GM18520 (cell line): Measurements from ENCODE around the gene THAP11.
"Not testable (repeated sequence)": the region's sequence is repeated elsewhere in the genome, so short reads cannot be mapped to it uniquely, and the experiment has no call there.

ENCODE experiments used
- ATAC-seq: cut with Tn5 transposase; IDR thresholded peaks from one replicate; pipeline ENCODE4 v1.9.1; 2021; ENCODE audit not compliant: unreplicated experiment

THAP11 gene

DNA sequence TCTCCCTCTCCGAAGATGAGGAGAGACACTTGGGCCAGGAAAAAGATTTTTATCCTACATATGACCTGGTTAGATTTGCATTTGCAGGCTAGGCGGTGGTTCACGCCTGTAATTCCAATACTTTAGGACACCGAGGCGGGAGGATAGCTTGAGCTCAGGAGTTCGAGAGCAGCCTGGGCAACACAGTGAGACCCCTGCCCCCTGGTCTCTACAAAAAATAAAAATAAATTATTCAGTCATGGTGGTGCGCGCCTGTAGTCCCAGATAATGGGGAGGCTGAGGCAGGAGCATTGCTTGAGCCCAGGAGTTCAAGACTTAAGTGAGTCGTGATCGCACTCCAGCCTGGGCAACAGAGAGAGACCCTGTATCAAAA is 7.9 kb upstream of the THAP11 start:
- no peak for ATAC-seq

DNA sequence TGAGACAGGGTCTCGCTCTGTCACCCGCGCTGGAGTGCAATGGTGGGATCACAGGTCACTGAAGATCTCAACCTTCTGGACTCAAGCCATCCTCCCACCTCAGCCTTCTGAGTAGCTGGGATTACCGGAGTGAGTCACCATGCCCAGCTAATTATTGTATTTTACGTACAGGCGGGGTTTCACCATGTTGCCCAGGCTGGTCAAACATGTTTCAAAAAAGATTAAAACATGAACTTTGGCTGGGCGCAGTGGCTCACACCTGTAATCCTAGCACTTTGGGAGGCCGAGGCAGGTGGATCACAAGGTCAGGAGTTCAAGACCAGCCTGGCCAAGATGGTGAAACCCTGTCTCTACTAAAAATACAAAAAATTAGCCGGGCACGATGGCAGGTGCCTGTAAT is 4.9 kb upstream of the THAP11 start:
- ATAC-seq, result not testable (repeated sequence)

DNA sequence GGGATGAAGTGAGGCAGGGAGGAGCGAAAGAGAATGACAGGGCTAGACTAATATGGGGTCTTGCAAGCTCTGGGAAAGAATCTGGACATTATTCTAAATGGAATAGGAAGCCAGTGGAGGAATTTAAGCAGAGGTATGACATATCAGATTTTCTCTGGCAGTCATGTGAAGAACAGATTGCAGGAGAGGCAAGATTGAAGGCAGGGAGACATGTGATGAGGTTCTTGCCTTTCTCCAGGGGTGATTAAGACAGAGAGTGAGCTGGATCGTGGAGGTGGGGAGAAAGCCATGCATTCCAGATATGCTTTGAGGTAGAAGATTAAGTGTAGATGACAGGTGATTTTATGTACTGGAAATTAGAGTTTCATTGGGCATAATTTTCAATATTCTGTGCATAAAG is 4.3 kb upstream of the THAP11 start:
- ATAC-seq, result no peak

DNA sequence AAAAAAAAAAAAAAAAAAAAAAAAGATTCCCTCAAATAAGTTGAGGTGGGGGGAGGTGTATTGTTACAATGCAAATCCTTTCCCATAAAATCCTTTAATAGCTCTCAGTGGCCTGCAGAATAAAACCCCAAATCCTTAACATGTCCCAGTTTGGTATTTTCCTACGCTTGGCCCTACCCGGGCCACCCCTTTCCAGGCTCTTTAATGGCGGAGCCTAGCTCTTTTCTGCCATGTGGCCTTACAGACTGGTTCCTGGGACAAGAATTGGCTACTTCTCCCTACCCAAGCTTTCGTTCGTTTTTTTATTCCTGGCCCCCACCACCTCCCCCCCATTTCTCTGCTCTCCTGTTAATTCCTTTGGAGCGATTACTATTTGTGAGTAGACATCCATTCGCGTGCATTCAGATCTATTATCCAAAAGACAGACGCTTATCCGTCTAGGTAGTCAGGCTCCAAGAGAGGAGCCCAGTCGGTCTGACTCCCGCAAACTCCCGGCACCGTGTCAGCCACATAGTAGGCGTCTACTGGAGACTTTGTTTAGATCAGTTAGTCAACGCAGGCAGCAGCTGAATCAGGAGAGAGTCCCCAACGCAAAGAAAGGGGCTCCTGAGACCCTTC is 813 bp upstream of the THAP11 start:
- no peak for ATAC-seq

DNA sequence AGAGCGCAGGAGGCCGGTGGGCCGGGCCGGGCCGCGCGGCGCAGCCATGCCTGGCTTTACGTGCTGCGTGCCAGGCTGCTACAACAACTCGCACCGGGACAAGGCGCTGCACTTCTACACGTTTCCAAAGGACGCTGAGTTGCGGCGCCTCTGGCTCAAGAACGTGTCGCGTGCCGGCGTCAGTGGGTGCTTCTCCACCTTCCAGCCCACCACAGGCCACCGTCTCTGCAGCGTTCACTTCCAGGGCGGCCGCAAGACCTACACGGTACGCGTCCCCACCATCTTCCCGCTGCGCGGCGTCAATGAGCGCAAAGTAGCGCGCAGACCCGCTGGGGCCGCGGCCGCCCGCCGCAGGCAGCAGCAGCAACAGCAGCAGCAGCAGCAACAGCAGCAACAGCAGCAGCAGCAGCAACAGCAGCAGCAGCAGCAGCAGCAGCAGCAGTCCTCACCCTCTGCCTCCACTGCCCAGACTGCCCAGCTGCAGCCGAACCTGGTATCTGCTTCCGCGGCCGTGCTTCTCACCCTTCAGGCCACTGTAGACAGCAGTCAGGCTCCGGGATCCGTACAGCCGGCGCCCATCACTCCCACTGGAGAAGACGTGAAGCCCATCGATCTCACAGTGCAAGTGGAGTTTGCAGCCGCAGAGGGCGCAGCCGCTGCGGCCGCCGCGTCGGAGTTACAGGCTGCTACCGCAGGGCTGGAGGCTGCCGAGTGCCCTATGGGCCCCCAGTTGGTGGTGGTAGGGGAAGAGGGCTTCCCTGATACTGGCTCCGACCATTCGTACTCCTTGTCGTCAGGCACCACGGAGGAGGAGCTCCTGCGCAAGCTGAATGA is 606 bp downstream of the THAP11 start:
- ATAC-seq, result peak; percentile 12

DNA sequence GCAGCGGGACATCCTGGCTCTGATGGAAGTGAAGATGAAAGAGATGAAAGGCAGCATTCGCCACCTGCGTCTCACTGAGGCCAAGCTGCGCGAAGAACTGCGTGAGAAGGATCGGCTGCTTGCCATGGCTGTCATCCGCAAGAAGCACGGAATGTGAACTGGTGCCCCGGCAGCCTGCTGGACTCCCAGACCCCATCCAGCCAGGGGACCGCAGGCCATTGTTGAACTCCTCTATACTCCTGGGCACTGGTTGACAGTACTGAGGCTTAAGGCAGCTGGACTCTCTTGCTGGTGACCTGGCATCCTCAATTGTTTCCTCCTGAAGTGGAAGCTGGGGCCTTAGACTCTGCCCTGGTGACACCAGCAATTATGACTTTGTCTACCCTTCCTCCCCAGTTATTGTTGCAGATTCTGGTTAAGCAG is 1.2 kb downstream of the THAP11 start:
- no peak for ATAC-seq

DNA sequence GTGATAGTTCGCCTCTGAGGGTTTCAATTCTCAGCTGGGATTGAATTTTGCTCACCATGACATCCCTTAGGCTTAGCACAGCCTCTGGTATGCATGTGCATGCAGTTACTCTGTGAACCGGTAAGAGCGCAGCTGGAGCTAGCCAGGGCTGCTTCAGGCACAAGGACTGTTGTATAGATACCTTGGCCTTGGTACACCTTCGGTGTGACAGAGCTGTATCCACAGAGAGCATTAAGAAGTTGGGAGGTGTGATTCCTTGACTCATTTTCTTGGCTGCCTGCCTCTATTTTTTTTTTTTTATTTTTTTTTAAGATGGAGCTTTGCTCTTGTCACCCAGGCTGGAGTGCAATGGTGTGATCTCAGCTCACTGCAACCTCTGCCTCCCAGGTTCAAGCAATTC is 2.4 kb downstream of the THAP11 start:
- ATAC-seq, result no peak

DNA sequence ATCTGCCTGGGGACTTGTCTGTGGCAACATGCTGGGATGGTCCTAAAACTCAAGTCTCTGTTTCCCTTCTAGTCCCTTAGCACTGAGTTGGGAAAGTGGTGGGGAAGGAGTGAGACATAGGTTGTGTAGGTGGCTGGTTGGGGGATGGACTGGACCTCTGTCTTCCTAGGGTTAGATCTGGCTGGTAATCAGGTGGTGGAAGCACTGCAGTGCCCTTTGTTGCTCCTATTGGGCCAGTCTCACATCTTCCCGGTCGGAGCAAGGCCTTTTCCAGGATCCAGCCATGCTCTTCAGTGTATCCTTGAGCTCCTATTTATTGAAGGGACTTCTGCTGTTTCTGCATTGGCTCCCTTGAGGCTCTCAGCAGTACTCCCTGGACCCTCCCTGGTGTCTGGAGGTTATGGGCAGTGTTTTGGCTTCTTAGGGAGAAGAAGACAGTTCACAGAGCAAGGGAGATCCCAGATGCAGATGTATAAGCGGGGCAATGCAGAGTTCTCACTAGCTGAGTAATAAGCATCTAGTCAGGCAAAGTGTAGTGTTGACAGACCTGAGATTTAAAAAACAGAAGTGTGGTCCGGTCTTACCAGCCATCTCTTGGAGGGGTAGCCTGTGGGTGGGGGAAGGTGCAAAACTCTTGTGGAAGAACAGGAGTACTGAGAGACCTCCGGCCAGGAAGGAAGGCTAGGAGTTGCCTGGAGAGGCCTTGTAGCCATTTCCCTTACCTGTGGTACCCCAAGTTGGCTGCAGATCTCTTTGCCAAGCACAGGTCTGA is 3.4 kb downstream of the THAP11 start:
- no peak for ATAC-seq

DNA sequence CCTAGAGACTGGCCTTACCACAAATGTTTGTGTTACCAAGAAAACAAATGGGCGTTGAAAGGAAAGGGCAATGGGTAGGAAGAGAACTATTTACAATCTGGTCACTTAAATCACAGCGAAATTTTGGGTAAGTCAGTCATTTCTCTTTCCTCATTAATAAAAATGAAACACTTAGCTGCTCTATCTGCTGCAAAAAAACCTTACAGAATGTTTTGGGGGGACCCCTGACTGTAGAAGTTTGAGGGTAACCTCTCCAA is 3.9 kb downstream of the THAP11 start:
- no peak for ATAC-seq

DNA sequence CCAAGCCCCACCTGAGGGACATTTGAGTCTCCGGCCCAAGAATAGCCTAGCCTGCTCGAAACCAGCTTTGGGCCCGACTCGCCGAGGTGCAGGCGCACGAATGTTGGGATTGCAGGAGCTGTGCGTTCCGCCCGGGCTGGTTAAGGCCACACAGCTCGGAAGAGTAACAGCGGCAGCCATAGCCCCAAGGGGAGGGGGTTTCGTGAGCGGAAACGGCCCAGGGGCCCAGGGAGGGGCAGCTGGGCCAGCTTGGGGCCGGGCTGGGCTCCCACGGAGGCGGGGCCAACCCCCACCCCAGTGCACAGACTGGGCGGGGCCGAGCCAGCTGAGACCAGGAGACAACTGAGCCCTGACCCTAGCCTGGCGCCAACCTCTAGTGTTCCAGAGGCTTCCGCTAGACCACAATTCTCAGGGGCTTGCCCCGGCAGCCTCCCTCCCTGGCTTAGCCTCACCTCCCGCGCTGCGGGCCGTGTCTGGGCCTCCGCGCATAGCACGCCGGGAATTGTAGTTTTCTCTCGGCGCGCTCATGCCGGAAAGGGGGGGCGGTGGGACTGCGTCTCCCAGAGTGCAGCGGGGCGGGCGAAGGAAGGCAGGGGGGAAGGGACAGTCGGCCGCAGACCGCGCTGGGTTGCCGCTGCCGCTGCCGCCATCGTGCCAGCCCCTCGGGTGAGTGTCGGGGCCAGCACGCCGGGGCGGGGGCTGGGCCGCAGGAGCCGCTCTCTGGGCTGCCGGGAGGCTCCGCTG is 4.4 kb downstream of the THAP11 start, which contains the start of gene NUTF2:
Gene NUTF2, plus strand, starts transcription at position 614 of the 744 bp plus-strand sequence. CDS start 18,198 bp downstream, outside the sequence.
- peak; percentile 42 for ATAC-seq

DNA sequence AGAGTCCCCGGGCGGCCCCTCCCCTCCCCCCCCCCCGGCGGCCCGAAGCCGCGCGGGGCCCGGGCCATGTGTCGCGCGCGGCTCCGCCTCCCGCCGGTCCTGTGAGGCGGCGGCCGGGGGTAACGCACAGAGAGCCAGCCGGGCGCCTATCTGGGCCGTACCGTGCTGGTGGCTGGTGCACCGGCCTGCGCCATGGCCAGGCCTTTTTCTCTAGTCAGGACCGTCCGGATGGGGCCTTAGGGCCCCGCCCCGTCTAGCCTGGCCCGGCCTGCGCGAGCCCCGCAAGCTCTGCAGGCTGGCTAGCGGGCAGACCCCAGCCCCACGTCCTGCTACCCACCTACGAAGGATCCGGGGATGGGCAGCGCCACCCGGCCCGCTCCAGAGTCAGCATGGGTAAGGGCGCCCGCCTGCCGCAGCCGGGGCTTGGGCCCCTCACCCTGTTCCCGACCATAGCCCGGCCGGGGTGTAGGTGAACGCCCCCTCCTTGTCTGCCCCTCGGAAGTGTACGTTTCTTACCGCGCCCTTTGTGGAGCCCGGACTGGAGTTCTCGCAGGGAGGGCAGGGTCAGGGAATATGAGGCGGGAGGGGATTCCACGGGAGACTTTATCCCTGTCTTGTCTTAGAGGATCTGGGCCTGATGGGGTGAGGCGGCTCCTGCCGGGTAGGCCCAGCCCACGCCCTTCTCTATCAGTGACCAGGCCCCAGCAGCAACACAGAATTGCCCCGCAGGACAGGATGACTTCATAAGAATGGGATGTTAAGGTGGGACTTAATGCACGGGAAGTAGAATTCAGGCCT is 5.1 kb downstream of the THAP11 start, which contains the start of gene CENPT:
Gene CENPT, minus strand, starts transcription at position 630 of the 798 bp plus-strand sequence. CDS start 13,834 bp downstream, outside the sequence.
- peak; percentile 23 for ATAC-seq

DNA sequence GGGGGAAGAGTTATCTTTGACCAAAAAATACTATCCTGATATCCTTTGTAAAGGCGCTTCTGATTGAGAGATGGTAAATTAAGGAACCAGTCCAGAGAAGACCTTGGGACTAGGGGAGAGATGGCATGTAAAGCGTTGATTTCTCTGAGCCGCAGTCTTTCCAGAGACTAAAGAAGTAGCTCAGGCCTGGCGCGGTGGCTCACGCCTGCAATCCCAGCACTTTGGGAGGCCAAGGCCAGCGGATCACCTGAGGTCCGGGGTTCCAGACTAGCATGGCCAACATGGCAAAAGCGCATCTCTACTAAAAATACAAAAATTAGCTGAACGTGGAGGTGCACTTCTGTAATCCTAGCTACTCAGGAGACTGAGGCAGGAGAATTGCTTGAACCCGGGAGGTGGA is 6.0 kb downstream of the THAP11 start:
- no peak for ATAC-seq

DNA sequence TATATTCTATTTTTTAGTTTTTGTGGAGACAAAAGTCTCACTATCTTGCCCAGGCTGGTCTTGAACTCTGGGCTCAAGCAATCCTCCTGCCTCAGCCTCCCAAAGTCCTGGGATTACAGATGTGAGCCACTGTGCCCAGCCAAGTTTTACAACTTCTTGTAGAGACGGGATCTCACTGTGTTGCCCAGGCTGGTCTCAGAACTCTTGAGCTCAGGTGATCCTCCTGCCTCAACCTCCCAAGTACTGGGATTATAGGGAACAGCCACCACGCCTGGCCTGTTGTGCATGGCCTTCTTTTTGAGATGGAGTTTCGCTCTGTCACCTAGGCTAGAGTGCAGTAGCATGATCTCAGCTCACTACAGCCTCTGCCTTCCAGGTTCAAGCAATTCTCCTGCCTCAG is 11.6 kb downstream of the THAP11 start:
- no peak for ATAC-seq

DNA sequence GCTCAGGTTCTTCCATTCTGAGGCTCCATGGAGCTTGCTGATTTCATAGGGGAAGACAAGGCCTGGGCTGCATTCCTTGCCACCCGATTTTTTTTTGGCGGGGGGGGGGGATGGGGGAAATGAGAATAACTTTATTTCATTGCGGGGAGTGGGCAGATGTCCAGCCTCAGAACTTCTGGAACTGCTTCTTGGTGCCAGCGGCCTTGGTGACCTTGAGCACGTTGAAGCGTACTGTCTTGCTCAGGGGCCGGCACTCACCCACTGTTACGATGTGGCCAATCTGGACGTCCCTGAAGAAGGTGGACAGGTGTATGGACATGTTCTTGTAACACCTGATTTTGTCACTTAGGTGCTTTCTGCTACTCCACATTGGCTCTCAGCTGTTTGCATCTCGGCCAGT is 13.7 kb downstream of the THAP11 start:
- ATAC-seq, result no peak

DNA sequence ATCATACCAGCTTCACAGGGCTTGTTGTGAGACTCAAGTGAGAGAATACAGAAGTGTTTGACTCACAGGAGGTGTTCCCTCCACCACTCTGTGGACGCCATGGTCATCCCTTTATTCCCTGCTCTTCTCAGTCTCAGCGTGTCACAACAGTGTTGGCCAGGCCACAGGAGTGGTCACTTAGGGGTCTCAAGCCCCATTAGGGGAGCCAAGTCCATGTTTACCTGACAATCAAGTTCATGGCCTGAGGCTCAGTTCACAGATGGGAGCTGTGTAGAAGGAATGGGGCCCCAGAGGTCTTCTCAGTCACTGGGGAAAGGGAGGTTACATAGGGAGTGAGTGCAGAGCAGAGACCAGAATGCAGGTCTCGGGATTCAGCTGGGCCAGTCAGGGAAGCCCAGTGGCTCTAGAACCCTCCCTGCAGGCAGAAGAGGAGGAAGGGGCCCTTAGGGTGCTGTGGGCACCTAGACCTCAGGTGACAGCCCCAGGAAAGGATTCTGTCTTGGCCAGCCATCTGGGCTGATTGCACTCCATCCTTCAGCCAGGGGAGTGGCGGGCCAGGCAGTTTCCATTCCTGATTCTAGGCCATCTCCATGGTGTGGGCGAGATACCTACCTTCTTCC is 14.9 kb downstream of the THAP11 start:
- ATAC-seq, result no peak

DNA sequence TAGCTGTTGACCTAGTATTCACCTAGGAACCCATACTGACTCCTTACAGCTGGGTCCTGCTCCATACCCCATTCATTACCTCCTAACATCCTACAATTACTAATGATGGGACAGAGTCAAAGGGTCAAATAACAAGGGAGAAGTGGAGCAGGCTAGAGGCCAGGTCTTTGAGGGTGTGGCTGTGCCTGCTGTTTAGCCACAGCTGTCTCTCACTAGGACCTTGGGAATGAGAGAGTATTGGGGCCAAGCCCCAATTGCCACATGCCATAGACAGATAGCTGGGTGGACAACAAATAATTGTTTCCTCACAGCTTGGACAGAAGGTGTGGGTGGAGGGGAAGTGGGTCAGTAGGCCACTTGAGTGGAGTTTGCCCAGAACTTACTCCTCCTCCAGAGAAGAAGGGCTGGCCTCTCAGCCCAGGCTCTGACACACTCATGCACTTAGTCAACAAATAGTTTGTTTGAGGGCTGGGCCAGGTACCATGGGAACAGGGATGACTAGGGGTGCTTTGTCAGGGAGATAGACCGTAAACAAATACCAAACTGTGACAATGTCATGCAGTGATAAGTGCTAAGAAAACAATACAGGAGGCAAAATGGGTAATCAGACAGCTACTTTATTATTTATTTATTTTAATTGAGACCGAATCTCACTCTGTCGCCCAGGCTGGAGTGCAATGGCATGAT is 15.6 kb downstream of the THAP11 start:
- ATAC-seq, result no peak

DNA sequence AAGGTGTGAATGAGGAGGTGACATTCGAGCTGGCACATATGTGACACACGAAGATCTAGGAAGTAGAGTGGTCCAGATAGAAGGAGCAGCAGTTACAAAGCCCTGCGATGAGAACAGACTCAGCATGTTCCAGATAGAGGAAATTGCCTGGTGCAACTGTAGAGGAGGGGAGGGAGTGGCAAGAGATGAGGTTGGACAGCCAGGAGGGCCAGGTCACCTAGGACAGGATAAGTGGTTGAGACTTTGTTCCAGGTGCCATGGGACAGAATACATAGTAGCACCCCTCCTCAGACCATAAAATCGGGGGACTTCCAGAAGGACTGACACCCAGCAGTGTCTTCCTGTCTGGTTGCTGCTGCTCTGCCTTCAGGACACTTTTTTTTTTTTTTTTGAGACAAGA is 16.4 kb downstream of the THAP11 start:
- ATAC-seq, result no peak

DNA sequence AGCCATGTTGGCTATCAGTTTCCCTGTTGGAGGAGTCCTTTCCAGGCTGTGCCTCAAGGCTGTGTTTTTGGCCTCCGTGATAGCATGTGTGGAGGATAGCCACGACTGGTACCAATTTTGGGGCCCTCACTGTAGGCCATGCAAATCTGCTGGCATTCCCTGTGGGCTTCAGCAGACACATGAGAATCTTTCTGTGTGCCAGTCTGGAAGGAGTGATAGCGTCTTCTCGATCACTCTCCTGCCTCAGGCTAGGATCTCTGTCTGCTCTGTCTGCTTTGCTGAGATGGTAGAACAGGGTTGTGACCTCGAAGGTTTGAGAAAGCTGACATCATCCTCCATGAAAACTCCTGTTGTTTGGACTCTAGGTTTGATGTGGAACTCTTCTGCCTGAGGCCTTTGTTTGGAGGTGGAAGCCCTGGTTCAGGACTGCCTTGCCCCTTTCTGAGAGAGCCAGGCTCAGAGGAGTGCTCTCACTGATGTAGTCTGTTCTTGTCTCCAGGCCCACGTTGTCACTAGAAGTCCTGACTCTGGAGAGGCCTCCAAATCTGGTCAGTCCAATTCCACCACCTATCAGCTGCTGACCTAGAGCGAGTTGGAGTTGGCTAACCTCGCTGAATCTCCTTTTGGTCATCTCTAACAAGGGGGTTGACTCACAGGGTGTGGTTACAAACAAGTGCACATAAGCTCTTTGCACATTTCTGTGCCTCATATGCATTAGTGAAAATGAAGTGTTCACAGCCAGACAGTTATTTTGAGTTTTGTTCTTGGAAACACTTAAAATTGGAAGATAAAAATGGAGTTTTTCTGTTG is 18.7 kb downstream of the THAP11 start:
- no peak for ATAC-seq

DNA sequence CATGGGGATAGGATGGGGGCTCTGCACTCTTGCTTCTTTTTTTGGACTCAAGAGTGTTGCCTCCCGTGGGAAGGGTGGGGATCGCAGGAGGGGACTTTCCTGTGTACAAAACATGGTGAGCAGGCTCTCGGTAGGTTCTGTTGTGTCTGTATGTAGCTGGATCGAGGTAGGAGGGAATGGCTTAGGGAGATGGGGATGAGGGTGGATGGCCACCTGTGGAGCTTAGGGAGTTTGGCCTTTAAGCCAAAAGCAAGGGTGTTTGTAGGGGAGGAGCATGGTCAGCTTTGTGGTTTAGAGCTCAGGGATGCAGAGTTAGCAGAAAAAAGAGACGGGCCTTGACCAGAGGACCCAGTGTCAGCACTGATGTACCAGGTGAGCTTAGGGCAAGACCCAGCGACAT is 19.8 kb downstream of the THAP11 start:
- no peak for ATAC-seq
